HepG2 (cell line): ENCODE results near the gene PIP5KL1. TPM values are rescaled to one million over a fixed set of nuclear protein-coding genes. Genes with fewer than 3 reads are reported as not detected.

Experiments
- ATAC-seq: fragments of 200-7000 bp; cut with Tn5 transposase; 3 replicates; pipeline ENCODE4 v1.9.1; 2020; ENCODE audit warnings: mild to moderate bottlenecking, moderate library complexity
- BruUV-seq: library from RNA; stranded (reverse); fragments of 400-500 nt; replicated peaks from 2 replicates; lab custom pipeline; 2021; lab: Mats Ljungman, UMichigan
- CTCF ChIA-PET: fragments of 300-600 bp; formaldehyde crosslinking; extraction: SDS; loops from one replicate; lab custom pipeline; 2021; ENCODE audit warnings: low total read pairs, inconsistent platforms, low intra/inter-chr PET ratio; lab: Yijun Ruan, JAX
- POLR2A ChIA-PET: fragments of 350-600 bp; sonication (Branson Sonifier 250); formaldehyde crosslinking; loops from one replicate; lab custom pipeline; 2020; ENCODE audit warnings: antibody characterized with exemption, inconsistent platforms; lab: Yijun Ruan, JAX
- DNase-seq: peaks from one replicate; pipeline ENCODE4 v3.0.0-alpha.2; 2015; ENCODE audit warnings: low spot score
- FAIRE-seq: peaks from 3 replicates; lab custom pipeline; 2011; peaks lifted over from hg19 to GRCh38; lab: Jason Lieb, UNC
- H2AFZ ChIP-seq: one replicate; pipeline ENCODE4 v1.6.1; 2011; ENCODE audit warnings: low read length, inconsistent platforms
- H3K27ac ChIP-seq: fragments of 300-600 bp; 3 replicates; pipeline ENCODE4 v1.8.0; 2011; ENCODE audit warnings: mixed run types, mild to moderate bottlenecking, mixed read lengths, low read length, inconsistent platforms; ENCODE audit not compliant: insufficient read depth; ENCODE audit errors: extremely low read length
- H3K27me3 ChIP-seq, 2 experiments: fragments of 200-600 bp in 1 of 2; 2 replicates in 1 of 2; 3 replicates in 1 of 2; pipeline versions ENCODE4 v1.6.0 to v1.8.0; 2011; ENCODE audit warnings: low read length in 2 of 2, mild to moderate bottlenecking in 2 of 2, moderate library complexity in 2 of 2, inconsistent platforms in 1 of 2; ENCODE audit not compliant: insufficient read depth in 2 of 2, control insufficient read depth in 1 of 2
- H3K36me3 ChIP-seq, 2 experiments: fragments of 200-600 bp in 1 of 2; replicated peaks in 1 of 2; 2 replicates in 1 of 2; 3 replicates in 1 of 2; pipeline versions ENCODE4 v1.5.1 to v1.8.0; 2011; ENCODE audit warnings: low read length in 2 of 2, inconsistent platforms in 1 of 2; ENCODE audit not compliant: insufficient read depth in 2 of 2, control insufficient read depth in 1 of 2
- H3K4me1 ChIP-seq: 2 replicates; pipeline ENCODE4 v1.5.1; 2012; ENCODE audit warnings: low read length, inconsistent platforms; ENCODE audit not compliant: insufficient read depth
- H3K4me2 ChIP-seq: 2 replicates; pipeline ENCODE4 v1.6.0; 2011; ENCODE audit warnings: low read depth, low read length, inconsistent platforms
- H3K4me3 ChIP-seq, 3 experiments: fragments of 200-600 bp in 1 of 3; sonication (generic), shearing (Covaris generic) in 1 of 3; replicated peaks in 1 of 3; 2 replicates each; pipeline ENCODE4 v1.5.1; 2011 to 2016; ENCODE audit warnings: low read length in 3 of 3, inconsistent platforms in 2 of 3, low read depth in 2 of 3, mild to moderate bottlenecking in 2 of 3, control low read depth in 1 of 3, mixed read lengths in 1 of 3; ENCODE audit not compliant: insufficient read depth in 1 of 3
- H3K79me2 ChIP-seq: one replicate; pipeline ENCODE4 v1.6.1; 2011; ENCODE audit warnings: low read length, inconsistent platforms; ENCODE audit not compliant: insufficient read depth
- H3K9ac ChIP-seq: 2 replicates; pipeline ENCODE4 v1.6.0; 2011; ENCODE audit warnings: mild to moderate bottlenecking, low read depth, low read length, inconsistent platforms; ENCODE audit not compliant: insufficient read depth
- H3K9me3 ChIP-seq: 2 replicates; pipeline ENCODE4 v1.5.1; 2012; ENCODE audit warnings: mild to moderate bottlenecking, low read length
- H4K20me1 ChIP-seq: 2 replicates; pipeline ENCODE4 v1.6.0; 2011; ENCODE audit warnings: inconsistent platforms, mild to moderate bottlenecking, low read length, moderate library complexity; ENCODE audit not compliant: insufficient read depth
- ARHGAP35 ChIP-seq: sonication (generic); formaldehyde crosslinking; IDR thresholded peaks from 2 replicates; pipeline ENCODE4 v1.9.0; 2022; ENCODE audit warnings: mild to moderate bottlenecking, inconsistent platforms, moderate library complexity, missing genetic modification reagents, borderline replicate concordance
- HDAC2 ChIP-seq: sonication (generic); formaldehyde crosslinking; IDR thresholded peaks from 2 replicates; pipeline ENCODE4 v1.4.0; 2020; ENCODE audit warnings: missing genetic modification reagents
- KLF13 ChIP-seq: sonication (generic); formaldehyde crosslinking; IDR thresholded peaks from 2 replicates; pipeline ENCODE4 v1.4.0; 2020; ENCODE audit warnings: mild to moderate bottlenecking, missing genetic modification reagents
- KMT2B ChIP-seq: IDR thresholded peaks from 2 replicates; pipeline ENCODE4 v1.6.1; 2016; ENCODE audit warnings: missing genetic modification reagents, missing compliant biosample characterization
- SIN3B ChIP-seq: fragments of 150-350 bp; IDR thresholded peaks from 2 replicates; pipeline ENCODE4 v1.6.1; 2014; ENCODE audit warnings: low read length
- SP5 ChIP-seq: IDR thresholded peaks from 2 replicates; pipeline ENCODE4 v1.6.1; 2016; ENCODE audit warnings: low read depth, borderline replicate concordance
- SRSF1 ChIP-seq: fragments of 200-400 bp; formaldehyde crosslinking; optimal IDR thresholded peaks from 2 replicates; pipeline ENCODE3; 2017; ENCODE audit warnings: mild to moderate bottlenecking, low read depth, low read length, moderate library complexity
- TBL1XR1 ChIP-seq: fragments of 150-350 bp; IDR thresholded peaks from 2 replicates; pipeline ENCODE4 v1.6.1; 2014; ENCODE audit warnings: borderline replicate concordance, low read length; ENCODE audit not compliant: partially characterized antibody
- TBX2 ChIP-seq: sonication (generic); formaldehyde crosslinking; IDR thresholded peaks from 2 replicates; pipeline ENCODE4 v1.5.0; 2020; ENCODE audit warnings: missing genetic modification reagents, mild to moderate bottlenecking, borderline replicate concordance
- THRA ChIP-seq: sonication (generic); formaldehyde crosslinking; IDR thresholded peaks from 2 replicates; pipeline ENCODE4 v1.4.0; 2020; ENCODE audit warnings: missing genetic modification reagents, borderline replicate concordance
- ZBTB7B ChIP-seq: sonication (generic); formaldehyde crosslinking; IDR thresholded peaks from 2 replicates; pipeline ENCODE4 v1.4.0; 2020; ENCODE audit warnings: missing genetic modification reagents
- ZFP36L2 ChIP-seq: sonication (generic); formaldehyde crosslinking; IDR thresholded peaks from 2 replicates; pipeline ENCODE4 v1.4.0; 2020; ENCODE audit warnings: missing genetic modification reagents
- ZMAT3 ChIP-seq: sonication (generic); formaldehyde crosslinking; conservative IDR thresholded peaks from 2 replicates; pipeline ENCODE4 v1.7.0; 2021; ENCODE audit warnings: missing genetic modification reagents
- ZNF101 ChIP-seq: sonication (generic); formaldehyde crosslinking; IDR thresholded peaks from 2 replicates; pipeline ENCODE4 v1.4.0; 2020; ENCODE audit warnings: mild to moderate bottlenecking, low read depth, missing genetic modification reagents, borderline replicate concordance
- ZNF276 ChIP-seq: sonication (generic); formaldehyde crosslinking; IDR thresholded peaks from 2 replicates; pipeline ENCODE4 v1.4.0; 2020; ENCODE audit warnings: mild to moderate bottlenecking, low read depth, missing genetic modification reagents
- ZNF292 ChIP-seq: sonication (generic); formaldehyde crosslinking; IDR thresholded peaks from 2 replicates; pipeline ENCODE4 v1.8.1; 2022; ENCODE audit warnings: mild to moderate bottlenecking, low read depth, missing genetic modification reagents, borderline replicate concordance
- ZNF558 ChIP-seq: sonication (generic); formaldehyde crosslinking; IDR thresholded peaks from 2 replicates; pipeline ENCODE4 v1.9.0; 2022; ENCODE audit warnings: mild to moderate bottlenecking, missing genetic modification reagents, borderline replicate concordance
- ZNF615 ChIP-seq: sonication (generic); formaldehyde crosslinking; IDR thresholded peaks from 2 replicates; pipeline ENCODE4 v1.5.0; 2020; ENCODE audit warnings: mild to moderate bottlenecking, missing genetic modification reagents, borderline replicate concordance
- WGBS: methylation state at CpG from one replicate; pipeline ENCODE4 v1.1.6; 2017; ENCODE audit warnings: low lambda C conversion rate; 5-methylcytosine and 5-hydroxymethylcytosine counted together
- in situ Hi-C: cut with HindIII; loops from 2 replicates; pipeline ENCODE4 v1.10.0; 2017; ENCODE audit warnings: low pct_unique_long_range_greater_than_20kb; ENCODE audit not compliant: extremely low pct_ligation_motif_present
- intact Hi-C: fragments of 100-400 bp; cut with micrococcal nuclease; formaldehyde crosslinking; loops from one replicate; pipeline ENCODE4 v1.10.0; 2022; ENCODE audit not compliant: unreplicated experiment
- polyA plus RNA-seq, 8 experiments: library from polyadenylated mRNA; depleted of rRNA in 3 of 8; stranded (reverse) in 7 of 8; unstranded in 1 of 8; fragments of >200 nt; fragmentation: Illumina TruSeq in 4 of 8; extraction: Trizol in 4 of 8; gene quantifications; 2 replicates each; pipeline versions ENCODE4 v1.2.1 to v1.2.3, GENCODE V29; 2011 to 2016; ENCODE audit warnings: low read depth in 4 of 8, missing spikeins in 1 of 8, mixed read lengths in 1 of 8; ENCODE audit not compliant: insufficient read depth in 1 of 8
- total RNA-seq, 5 experiments: library from RNA; depleted of rRNA; stranded (reverse); fragments of >200 nt; fragmentation: Illumina TruSeq; extraction: Trizol; gene quantifications; 2 replicates each; pipeline ENCODE4 v1.2.3, GENCODE V29; 2016; ENCODE audit warnings: low read depth in 1 of 5
- TF ChIP-seq, protein P1 (sequence below): sonication (generic); formaldehyde crosslinking; conservative IDR thresholded peaks from 2 replicates; pipeline ENCODE4 v1.5.0; 2020; ENCODE audit warnings: missing genetic modification reagents

The PIP5KL1 gene
- total and polyA plus RNA-seq, 2 of the 13 experiments (the other 11 are each of a cell fraction or from before 2014, with no cell fraction given): 0.20 to 0.49 TPM

DNA sequence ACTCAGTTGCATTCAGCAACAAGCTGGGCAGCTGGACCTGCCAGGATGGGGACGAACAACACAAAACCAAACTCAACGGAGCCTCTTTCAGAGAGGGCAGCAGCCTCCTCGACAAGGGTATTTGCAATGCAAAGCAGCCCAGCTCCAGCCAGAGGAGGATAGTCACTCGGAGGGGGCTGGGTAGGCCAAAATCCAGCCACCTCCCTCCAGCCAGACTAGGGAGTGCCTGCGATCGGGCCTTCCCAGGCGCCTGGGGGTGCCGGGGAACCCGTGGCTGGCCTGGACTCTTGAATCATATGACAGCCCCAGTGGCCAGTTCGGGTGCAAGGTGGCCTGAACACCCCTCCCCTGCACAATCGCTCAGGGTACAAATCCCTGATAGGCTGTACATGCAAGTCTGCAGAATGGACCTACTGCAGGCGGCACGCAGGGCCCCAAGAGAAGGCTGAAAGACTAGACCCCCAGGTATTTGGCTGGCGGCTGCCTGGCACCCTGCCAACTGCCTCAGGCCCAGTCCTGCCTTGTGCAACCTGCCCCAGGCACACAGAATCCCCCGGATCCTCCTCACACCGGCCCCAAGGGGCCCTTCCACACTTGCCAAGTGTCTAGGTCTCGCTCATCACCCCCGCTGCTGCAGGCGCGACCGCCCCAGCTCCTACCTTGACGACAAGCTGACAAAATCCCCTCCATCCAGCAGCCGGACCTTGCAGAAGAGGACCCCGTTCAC, 48.9 kb upstream of the PIP5KL1 start:
- DNase-seq: peak; percentile 41
- no peak for FAIRE-seq
- intact Hi-C loops: loop anchor here (5.0 kb wide), 2 partner anchors 37 to 43 kb away; no protein-coding TSS in a partner anchor
- TF ChIP-seq ZNF292 (CRISPR knock-in tag) (peak; percentile 30; the same call in 1 of the 2 replicates), ZNF276 (CRISPR knock-in tag) (no peak), HDAC2 (CRISPR knock-in tag) (0 out of 2 replicates have a peak, but pooled peaks have one; percentile 10), THRA (0 out of 2 replicates have a peak, but pooled peaks have one; percentile 2), TBX2 (CRISPR knock-in tag) (peak; percentile 32; the same call in 1 of the 2 replicates), ZNF558 (CRISPR knock-in tag) (no peak), SRSF1 (peak; percentile 64), ZNF615 (CRISPR knock-in tag) (no peak), KLF13 (CRISPR knock-in tag) (no peak), ARHGAP35 (CRISPR knock-in tag) (no peak), ZBTB7B (CRISPR knock-in tag) (peak; percentile 52), SP5 (CRISPR knock-in tag) (no peak), ZFP36L2 (CRISPR knock-in tag) (no peak), TBL1XR1 (no peak), ZNF101 (CRISPR knock-in tag) (no peak), KMT2B (CRISPR knock-in tag) (no peak), ZMAT3 (CRISPR knock-in tag) (no peak), SIN3B (no peak)
- TF ChIP-seq, protein P1, sequence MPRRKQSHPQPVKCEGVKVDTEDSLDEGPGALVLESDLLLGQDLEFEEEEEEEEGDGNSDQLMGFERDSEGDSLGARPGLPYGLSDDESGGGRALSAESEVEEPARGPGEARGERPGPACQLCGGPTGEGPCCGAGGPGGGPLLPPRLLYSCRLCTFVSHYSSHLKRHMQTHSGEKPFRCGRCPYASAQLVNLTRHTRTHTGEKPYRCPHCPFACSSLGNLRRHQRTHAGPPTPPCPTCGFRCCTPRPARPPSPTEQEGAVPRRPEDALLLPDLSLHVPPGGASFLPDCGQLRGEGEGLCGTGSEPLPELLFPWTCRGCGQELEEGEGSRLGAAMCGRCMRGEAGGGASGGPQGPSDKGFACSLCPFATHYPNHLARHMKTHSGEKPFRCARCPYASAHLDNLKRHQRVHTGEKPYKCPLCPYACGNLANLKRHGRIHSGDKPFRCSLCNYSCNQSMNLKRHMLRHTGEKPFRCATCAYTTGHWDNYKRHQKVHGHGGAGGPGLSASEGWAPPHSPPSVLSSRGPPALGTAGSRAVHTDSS (CRISPR knock-in tag): no peak

More for the DNA sequence above, 48.9 kb upstream of the PIP5KL1 start:
- BruUV-seq: no TSS peak
- ChIA-PET POLR2A (interaction anchor here (0.9 to 2.3 kb wide), 4 partner anchors 14 to 119 kb away, joined by 3 to 11 read pairs (median 6); no protein-coding TSS in a partner anchor), CTCF (no interaction called here)
- Histone ChIP-seq H2AFZ (no peak overlapping the region), H3K36me3 (peaks cover 0 to 4% of the 10 kb centered on the region in 2 experiments; a peak in 1 of 5 replicates), H4K20me1 (peaks cover 37% of the 10 kb centered on the region; the same call in 1 of the 2 replicates), H3K9me3 (no peaks in the 10 kb centered on the region), H3K79me2 (peaks cover 58% of the 10 kb centered on the region), H3K9ac (peak overlapping the region; percentile 84), H3K27ac (peak overlapping the region; percentile 60), H3K4me1 (peaks cover 68% of the 10 kb centered on the region), H3K4me2 (peak overlapping the region; percentile 97), H3K4me3 (peak overlapping the region; percentile 86 to 90 (median 90)), H3K27me3 (no peaks in the 10 kb centered on the region; a peak in 1 of 5 replicates)
- WGBS: 0% methylated on average over 1 of the region's 24 CpGs
- ATAC-seq: peak; percentile 20
- in situ Hi-C loops: no loop called here
